A673 (cell line): ENCODE data around the gene TRPC6. TPM values are rescaled to one million over a fixed set of nuclear protein-coding genes. Genes with fewer than 3 reads are reported as not detected.
A peak's percentile ranks its signal among the peaks of the same experiment; 100 is the strongest.

ENCODE experiments used
- BruUV-seq: library from RNA; stranded (reverse); fragments of 400-500 nt; replicated peaks from 2 replicates; lab custom pipeline; 2021; lab: Mats Ljungman, UMichigan
- CTCF ChIA-PET: fragments of 300-600 bp; sonication (Branson Sonifier 250); formaldehyde crosslinking; loops from one replicate; lab custom pipeline; 2022; ENCODE audit warnings: antibody characterized with exemption; lab: Charles Lee
- POLR2A ChIA-PET: fragments of 300-600 bp; sonication (Branson Sonifier 250); formaldehyde crosslinking; loops from one replicate; lab custom pipeline; 2022; ENCODE audit warnings: antibody characterized with exemption; ENCODE audit not compliant: low non-redundant PET; lab: Charles Lee
- DNase-seq: peaks from one replicate; pipeline ENCODE4 v3.0.0-alpha.2; 2015; ENCODE audit warnings: low spot score
- H3K27ac ChIP-seq: fragments of 200-600 bp; sonication (generic); 2 replicates; pipeline ENCODE4 v1.5.1; 2016; ENCODE audit warnings: mixed run types, low read depth, mild to moderate bottlenecking, mixed read lengths, antibody characterized with exemption, low read length; ENCODE audit not compliant: poor library complexity, severe bottlenecking
- H3K27me3 ChIP-seq: fragments of 200-600 bp; sonication (generic); replicated peaks from 2 replicates; pipeline ENCODE4 v1.6.1; 2017; ENCODE audit warnings: mixed run types, low read depth, mild to moderate bottlenecking, mixed read lengths, antibody characterized with exemption, low read length; ENCODE audit not compliant: insufficient read depth, poor library complexity
- H3K36me3 ChIP-seq: fragments of 200-600 bp; sonication (generic); 2 replicates; pipeline ENCODE4 v1.6.1; 2016; ENCODE audit warnings: mixed run types, mild to moderate bottlenecking, mixed read lengths, antibody characterized with exemption, low read length; ENCODE audit not compliant: insufficient read depth, poor library complexity, severe bottlenecking
- H3K4me1 ChIP-seq: fragments of 200-600 bp; sonication (generic); 2 replicates; pipeline ENCODE4 v1.6.1; 2017; ENCODE audit warnings: mixed run types, mild to moderate bottlenecking, mixed read lengths, antibody characterized with exemption, low read length; ENCODE audit not compliant: insufficient read depth, poor library complexity, severe bottlenecking
- H3K4me3 ChIP-seq: fragments of 200-600 bp; sonication (generic); 2 replicates; pipeline ENCODE4 v1.5.1; 2016; ENCODE audit warnings: low read depth, mixed run types, mild to moderate bottlenecking, mixed read lengths, low read length; ENCODE audit not compliant: poor library complexity, severe bottlenecking
- H3K9me3 ChIP-seq: fragments of 200-600 bp; sonication (generic); 2 replicates; pipeline ENCODE4 v1.6.1; 2016; ENCODE audit warnings: mixed run types, low read depth, mild to moderate bottlenecking, mixed read lengths, antibody characterized with exemption, low read length; ENCODE audit not compliant: poor library complexity, severe bottlenecking
- EZH2 ChIP-seq: fragments of 200-600 bp; sonication (generic); IDR thresholded peaks from 2 replicates; pipeline ENCODE4 v1.6.1; 2017; ENCODE audit warnings: borderline replicate concordance, low read depth, mild to moderate bottlenecking, mixed read lengths, antibody characterized with exemption, low read length; ENCODE audit not compliant: poor library complexity, severe bottlenecking
- intact Hi-C: fragments of 100-400 bp; cut with micrococcal nuclease; formaldehyde crosslinking; loops from one replicate; pipeline ENCODE4 v1.10.0; 2022; ENCODE audit not compliant: unreplicated experiment
- total RNA-seq: library from RNA; stranded (reverse); gene quantifications from 2 replicates; pipeline ENCODE4 v1.2.3, GENCODE V29; 2021
- TF ChIP-seq, protein P1 (sequence below): fragments of 300-800, 200-600 bp; sonication (generic); conservative IDR thresholded peaks from 2 replicates; pipeline ENCODE4 v1.5.1; 2017; ENCODE audit warnings: low read depth, mild to moderate bottlenecking, antibody characterized with exemption, low read length, moderate library complexity, mixed read lengths

TRPC6 gene
- total RNA-seq, 1 experiment from 2014 or later: not detected

DNA sequence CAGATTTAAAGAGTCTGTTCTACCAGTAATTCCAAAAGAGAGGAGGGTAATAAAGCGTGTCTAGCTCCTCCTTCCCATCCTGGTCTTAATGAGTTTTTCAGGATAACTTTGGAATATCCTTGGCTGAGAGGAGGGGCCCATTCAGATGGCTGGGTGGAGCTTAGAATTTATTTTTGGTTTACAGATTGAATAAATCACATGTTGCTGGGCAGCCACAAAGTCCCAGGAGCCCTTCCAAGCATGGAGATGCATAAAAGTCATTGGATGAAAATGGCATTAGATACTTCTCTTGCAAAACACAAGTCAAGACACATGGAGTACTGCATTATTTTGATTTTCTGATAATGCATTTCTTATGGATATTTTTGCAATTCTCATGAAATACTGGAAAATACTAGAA lies 139.0 kb downstream of the TRPC6 start:
- Histone ChIP-seq H3K4me3 (no peak overlapping the region), H3K4me1 (no peaks in the 10 kb centered on the region), H3K27ac (no peak overlapping the region), H3K9me3 (no peaks in the 10 kb centered on the region), H3K36me3 (no peaks in the 10 kb centered on the region), H3K27me3 (no peaks in the 10 kb centered on the region)
- CTCF ChIA-PET: no interaction called here
- DNase-seq: no peak
- no TSS peak for BruUV-seq
- no peak for TF ChIP-seq EZH2
- TF ChIP-seq, protein P1, sequence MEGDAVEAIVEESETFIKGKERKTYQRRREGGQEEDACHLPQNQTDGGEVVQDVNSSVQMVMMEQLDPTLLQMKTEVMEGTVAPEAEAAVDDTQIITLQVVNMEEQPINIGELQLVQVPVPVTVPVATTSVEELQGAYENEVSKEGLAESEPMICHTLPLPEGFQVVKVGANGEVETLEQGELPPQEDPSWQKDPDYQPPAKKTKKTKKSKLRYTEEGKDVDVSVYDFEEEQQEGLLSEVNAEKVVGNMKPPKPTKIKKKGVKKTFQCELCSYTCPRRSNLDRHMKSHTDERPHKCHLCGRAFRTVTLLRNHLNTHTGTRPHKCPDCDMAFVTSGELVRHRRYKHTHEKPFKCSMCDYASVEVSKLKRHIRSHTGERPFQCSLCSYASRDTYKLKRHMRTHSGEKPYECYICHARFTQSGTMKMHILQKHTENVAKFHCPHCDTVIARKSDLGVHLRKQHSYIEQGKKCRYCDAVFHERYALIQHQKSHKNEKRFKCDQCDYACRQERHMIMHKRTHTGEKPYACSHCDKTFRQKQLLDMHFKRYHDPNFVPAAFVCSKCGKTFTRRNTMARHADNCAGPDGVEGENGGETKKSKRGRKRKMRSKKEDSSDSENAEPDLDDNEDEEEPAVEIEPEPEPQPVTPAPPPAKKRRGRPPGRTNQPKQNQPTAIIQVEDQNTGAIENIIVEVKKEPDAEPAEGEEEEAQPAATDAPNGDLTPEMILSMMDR: no peak
- intact Hi-C loops: no loop called here
- POLR2A ChIA-PET: no interaction called here

DNA sequence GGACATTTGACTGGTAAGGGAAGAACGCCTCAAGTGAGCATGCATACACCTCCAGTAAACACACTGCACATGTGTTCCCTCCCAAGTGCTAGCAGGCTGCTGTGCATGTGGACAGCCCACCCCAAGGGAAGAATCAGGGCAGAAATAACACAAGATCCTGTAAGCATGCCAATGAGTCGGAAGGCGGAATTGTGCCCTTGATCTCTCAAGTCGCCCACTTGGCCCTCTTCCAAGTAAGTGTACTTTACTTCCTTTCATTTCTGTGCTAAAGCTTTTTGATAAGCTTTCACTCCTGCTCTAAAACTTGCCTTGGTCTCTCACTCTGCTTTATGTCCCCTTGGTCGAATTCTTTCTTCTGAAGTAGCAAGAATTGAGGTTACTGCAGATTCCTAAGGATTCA lies 139.6 kb downstream of the TRPC6 start:
- no TSS peak for BruUV-seq
- intact Hi-C loops: no loop called here
- Histone ChIP-seq H3K9me3 (no peaks in the 10 kb centered on the region), H3K4me1 (no peaks in the 10 kb centered on the region), H3K27ac (no peak overlapping the region), H3K27me3 (no peaks in the 10 kb centered on the region), H3K4me3 (no peak overlapping the region), H3K36me3 (no peaks in the 10 kb centered on the region)
- TF ChIP-seq, protein P1: no peak
- no peak for TF ChIP-seq EZH2
- ChIA-PET POLR2A (no interaction called here), CTCF (no interaction called here)
- DNase-seq: peak; percentile 22

DNA sequence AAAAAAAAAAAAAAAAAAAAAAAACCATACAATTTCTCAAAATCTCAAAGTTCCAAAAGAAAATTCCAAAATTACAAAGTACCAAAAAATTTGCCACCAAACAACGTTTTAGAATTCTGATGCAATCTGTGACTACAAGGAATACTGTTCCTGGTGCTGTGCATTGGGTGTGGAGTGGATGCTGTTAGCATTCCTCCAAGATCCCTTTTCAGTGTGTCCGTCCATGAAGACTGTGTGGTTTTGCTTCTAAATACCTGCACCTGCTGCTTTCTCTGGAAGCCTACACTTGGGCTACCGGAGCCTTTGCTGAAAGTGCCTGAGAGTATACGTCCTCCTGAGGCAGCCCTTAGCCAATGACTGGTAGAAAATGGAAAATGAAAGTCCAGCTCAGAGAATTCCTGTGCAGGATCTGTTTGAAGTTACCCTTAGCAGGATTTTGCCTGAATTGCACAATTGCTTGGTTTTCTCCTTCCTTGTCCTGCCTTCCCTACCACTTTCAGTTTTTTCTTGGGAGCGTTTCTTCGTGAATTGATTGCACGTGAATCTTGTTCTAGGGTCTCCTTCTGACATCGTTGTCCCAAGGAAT lies 140.8 kb downstream of the TRPC6 start:
- no TSS peak for BruUV-seq
- intact Hi-C loops: no loop called here
- ChIA-PET CTCF (no interaction called here), POLR2A (no interaction called here)
- TF ChIP-seq EZH2: no peak
- TF ChIP-seq, protein P1: no peak
- no peaks in the 10 kb centered on the region for H3K9me3 ChIP-seq
- H3K27me3 ChIP-seq: no peaks in the 10 kb centered on the region
- H3K4me3 ChIP-seq: no peak overlapping the region
- H3K4me1 ChIP-seq: no peaks in the 10 kb centered on the region
- DNase-seq: no peak
- H3K27ac ChIP-seq: no peak overlapping the region
- no peaks in the 10 kb centered on the region for H3K36me3 ChIP-seq
